CD4-positive, alpha-beta T cell treated with Interleukin-17A for 4 hours (primary cell): ENCODE data around the gene USP44.
"Not testable (repeated sequence)": the region's sequence is repeated elsewhere in the genome, so short reads cannot be mapped to it uniquely, and the experiment has no call there.

ENCODE experiments used
- DNase-seq: peaks from one replicate; pipeline ENCODE4 v3.0.0-alpha.2; 2020; ENCODE audit warnings: mixed read lengths

The USP44 gene

DNA sequence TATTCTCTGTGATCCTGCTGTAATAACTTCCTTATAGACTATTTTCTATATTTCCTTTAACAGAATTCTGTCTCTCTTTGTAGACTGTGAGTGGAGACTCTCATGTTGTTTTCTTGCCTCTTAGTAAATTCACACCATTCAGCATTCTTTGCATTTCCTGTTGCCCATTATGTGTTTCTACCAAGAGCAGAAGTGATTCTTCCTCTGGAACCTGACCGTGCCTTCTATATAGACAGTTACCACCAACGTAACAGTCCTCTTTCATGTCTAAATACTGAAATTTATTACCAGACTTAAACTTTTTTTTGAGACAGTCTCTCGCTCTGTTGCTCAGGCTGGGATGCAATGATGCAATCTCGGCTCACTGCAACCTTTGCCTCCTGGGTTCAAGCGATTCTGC, 46.2 kb downstream of the USP44 start:
- no peak for DNase-seq

- DNase-seq, result no peak
These were observed 47.1 kb downstream of the USP44 start for GRCh38 chr12:95504140-95504539.

- DNase-seq, result no peak
These were observed 51.5 kb downstream of the USP44 start for GRCh38 chr12:95499772-95500171.

- DNase-seq, result no peak
These were observed 52.3 kb downstream of the USP44 start for GRCh38 chr12:95498968-95499367.

GRCh38 chr12:95497031-95497430, 54.2 kb downstream of the USP44 start:
- DNase-seq, result no peak

GRCh38 chr12:95495433-95495832, 55.8 kb downstream of the USP44 start:
- DNase-seq, result no peak

DNA sequence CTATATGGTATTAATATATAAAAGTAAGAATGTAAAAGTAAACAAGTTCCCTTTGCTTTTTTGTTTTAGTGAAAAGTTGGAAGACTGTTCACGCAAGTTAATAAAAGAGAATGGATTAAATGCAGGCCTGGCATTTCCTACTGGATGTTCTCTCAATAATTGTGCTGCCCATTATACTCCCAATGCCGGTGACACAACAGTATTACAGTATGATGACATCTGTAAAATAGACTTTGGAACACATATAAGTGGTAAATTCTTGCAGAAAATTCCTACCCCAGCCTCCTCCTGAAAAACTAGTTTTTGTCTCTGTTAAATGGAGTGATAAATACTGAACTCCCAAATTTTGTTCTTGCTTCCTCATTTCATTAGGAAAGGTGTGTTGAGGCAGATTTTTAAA, 56.4 kb downstream of the USP44 start:
- no peak for DNase-seq

GRCh38 chr12:95492462-95492861, 58.8 kb downstream of the USP44 start:
- no peak for DNase-seq

DNA sequence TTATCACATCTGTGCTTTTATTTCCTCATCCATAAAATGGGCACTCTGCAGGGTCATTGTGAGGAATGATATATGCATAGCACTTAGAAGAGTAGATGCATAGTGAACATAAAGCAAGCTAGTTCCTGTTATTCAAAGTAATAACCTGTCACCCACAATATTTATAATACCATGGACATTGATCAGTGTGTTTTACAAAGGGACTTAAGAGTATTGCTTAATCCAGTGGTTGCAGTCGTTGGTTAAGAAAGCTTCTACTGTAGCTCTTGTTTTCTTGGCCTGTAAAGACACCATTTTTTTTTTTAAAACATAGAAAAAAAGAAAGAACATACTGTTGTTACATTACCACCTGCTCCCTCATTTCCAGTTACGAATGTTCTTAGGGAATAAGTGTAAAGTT, 64.3 kb downstream of the USP44 start:
- no peak for DNase-seq

GRCh38 chr12:95484524-95484923, 66.8 kb downstream of the USP44 start:
- DNase-seq, result no peak

GRCh38 chr12:95482564-95482963, 68.7 kb downstream of the USP44 start:
- not testable (repeated sequence) for DNase-seq

GRCh38 chr12:95481888-95482287, 69.4 kb downstream of the USP44 start:
- DNase-seq, result no peak

GRCh38 chr12:95481072-95481471, 70.2 kb downstream of the USP44 start:
- peak; percentile 22 for DNase-seq

GRCh38 chr12:95480230-95480629, 71.0 kb downstream of the USP44 start:
- no peak for DNase-seq

- DNase-seq, result no peak
These were observed 76.7 kb downstream of the USP44 start for GRCh38 chr12:95474660-95474958.

DNA sequence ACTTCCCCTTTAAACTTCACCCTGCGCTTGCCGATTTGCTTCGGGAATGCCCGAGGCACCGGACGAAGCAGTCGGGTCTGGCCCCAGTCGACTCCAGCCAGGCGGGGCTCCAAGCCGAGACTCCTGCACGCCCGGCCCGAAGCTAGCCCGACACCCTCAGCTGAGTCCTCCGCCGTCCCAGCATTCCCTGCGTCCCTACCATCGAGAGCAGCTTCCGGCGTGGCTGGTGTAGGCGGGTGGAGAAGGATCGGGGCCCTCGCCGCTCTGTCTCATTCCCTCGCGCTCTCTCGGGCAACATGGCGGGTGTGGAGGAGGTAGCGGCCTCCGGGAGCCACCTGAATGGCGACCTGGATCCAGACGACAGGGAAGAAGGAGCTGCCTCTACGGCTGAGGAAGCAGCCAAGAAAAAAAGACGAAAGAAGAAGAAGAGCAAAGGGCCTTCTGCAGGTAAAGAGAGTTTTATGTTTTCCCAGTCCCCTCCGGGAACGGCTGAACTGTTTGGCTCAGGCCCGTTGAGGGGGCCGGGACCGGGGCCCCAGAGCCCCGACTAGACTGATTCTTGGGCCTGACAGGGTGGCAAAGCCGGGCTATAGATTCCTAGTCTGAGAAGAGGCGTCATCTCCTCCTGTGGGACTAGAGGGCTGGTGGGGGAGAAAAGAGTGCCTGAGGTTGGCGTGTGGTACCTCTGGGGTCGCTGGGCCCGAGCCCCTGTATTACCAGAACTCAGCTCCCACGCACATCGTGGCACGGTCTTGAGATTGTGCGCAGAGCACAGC, 77.2 kb downstream of the USP44 start, which contains the start of gene METAP2:
TSS of gene METAP2 (plus strand) at position 269 of the 776 bp plus-strand sequence. CDS start at position 297, 28 bp downstream.
- peak; percentile 92 for DNase-seq

- DNase-seq, result peak; percentile 57
These were observed 77.9 kb downstream of the USP44 start for GRCh38 chr12:95473231-95473883.

- no peak for DNase-seq
These were observed 81.0 kb downstream of the USP44 start for GRCh38 chr12:95470300-95470699.
